MG63 (cell line): Measurements from ENCODE around the gene CANT1. TPM values are rescaled to one million over a fixed set of nuclear protein-coding genes. Genes with fewer than 3 reads are reported as not detected.

Experiments used
- DNase-seq: peaks from one replicate; pipeline ENCODE4 v3.0.0-alpha.2; 2020
- H3K27me3 ChIP-seq: fragments of 250-450 bp; sonication (Bioruptor Pico); 2 replicates; pipeline ENCODE4 v1.5.1; 2020; ENCODE audit warnings: mild to moderate bottlenecking, moderate library complexity
- H3K36me3 ChIP-seq: fragments of 250-450 bp; sonication (Bioruptor Pico); 2 replicates; pipeline ENCODE4 v1.5.1; 2020; ENCODE audit warnings: mild to moderate bottlenecking, moderate library complexity
- H3K4me3 ChIP-seq: fragments of 250-450 bp; sonication (Bioruptor Pico); 2 replicates; pipeline ENCODE4 v1.5.1; 2020; ENCODE audit warnings: mild to moderate bottlenecking, moderate library complexity
- H3K9me3 ChIP-seq: fragments of 250-450 bp; sonication (Bioruptor Pico); 2 replicates; pipeline ENCODE4 v1.5.1; 2020; ENCODE audit warnings: mild to moderate bottlenecking, moderate library complexity
- total RNA-seq: library from RNA; depleted of rRNA; stranded (reverse); fragments of >200 nt; shearing (Covaris generic); gene quantifications from 2 replicates; pipeline ENCODE4 v1.2.3, GENCODE V29; 2014; ENCODE audit warnings: low replicate concordance

Gene CANT1
- total RNA-seq, 1 experiment from 2014 or later = 112 TPM

DNA sequence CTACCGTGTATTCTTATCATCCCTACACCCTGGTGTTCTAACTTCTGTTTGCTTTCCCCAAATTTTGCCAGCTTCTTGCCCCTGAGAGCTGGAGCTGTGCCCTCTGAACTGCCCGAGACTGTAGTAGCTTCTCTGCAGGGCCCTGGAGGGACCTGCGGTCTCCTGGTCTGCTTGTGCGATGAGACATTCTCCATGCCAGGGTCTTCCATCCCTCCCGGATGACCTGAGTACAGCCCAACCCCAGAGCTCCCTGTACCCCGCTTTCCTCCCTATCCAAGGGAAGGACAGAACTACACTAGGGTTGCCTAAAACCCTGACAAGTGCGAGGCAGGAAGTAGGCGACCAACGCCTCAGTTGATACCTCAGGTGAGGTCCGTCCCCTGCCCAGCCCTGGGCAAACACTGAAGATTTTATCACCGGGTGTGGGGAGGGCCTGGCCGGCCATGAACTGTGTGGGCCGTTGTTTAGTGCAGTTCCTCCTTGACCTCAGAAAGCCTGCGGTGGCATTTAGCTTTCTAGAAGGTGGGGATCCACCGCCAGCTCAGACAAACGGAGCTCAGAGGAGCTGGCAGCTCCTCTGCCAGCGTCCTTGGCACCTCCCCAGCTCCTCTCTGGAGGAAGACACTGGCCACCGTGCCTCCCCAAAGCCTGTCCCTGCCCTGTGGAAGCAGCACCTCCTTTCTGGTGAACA, 13.7 kb downstream of the CANT1 start:
- Histone ChIP-seq H3K4me3 (no peak overlapping the region), H3K27me3 (no peaks in the 10 kb centered on the region), H3K36me3 (peaks cover 71% of the 10 kb centered on the region), H3K9me3 (no peaks in the 10 kb centered on the region)
- DNase-seq = no peak

DNA sequence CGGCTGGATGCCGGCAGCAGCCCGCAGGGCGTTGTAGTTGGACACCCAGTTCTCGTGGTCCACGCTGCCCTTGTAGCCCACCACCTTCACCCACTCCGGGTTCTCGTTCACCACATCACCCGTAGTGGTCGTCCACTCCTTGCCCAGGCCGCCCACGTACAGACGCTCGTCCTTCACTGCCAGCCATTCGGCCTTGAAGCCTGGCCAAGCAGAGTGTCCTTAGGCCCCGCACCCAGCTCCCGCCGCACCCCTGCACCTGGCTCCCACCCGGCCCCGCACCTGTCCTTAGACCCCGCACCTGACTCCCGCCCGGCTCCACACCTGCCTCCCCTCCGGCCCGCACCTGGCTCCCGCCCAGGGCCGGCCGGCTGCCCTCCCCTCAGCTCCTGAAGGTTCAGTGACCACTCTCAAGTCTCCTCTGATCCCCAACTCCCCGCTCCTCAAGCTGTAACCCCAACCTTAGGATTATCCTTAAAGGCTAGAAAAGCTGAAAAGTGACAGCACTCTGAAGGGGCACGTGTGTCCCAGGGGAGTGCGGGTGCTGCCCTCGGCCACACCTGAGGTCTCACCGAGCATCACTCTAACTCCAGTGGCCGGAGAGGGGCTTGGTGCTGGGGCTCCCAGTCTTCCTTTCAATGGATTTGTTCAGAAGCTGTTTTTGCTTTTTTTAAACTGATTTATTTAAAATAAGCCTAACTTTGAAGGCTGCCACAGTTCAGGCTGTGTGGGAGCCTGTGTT, 14.4 kb downstream of the CANT1 start:
- Histone ChIP-seq H3K36me3 (peaks cover 78% of the 10 kb centered on the region), H3K4me3 (no peak overlapping the region), H3K9me3 (no peaks in the 10 kb centered on the region), H3K27me3 (no peaks in the 10 kb centered on the region)
- no peak for DNase-seq

DNA sequence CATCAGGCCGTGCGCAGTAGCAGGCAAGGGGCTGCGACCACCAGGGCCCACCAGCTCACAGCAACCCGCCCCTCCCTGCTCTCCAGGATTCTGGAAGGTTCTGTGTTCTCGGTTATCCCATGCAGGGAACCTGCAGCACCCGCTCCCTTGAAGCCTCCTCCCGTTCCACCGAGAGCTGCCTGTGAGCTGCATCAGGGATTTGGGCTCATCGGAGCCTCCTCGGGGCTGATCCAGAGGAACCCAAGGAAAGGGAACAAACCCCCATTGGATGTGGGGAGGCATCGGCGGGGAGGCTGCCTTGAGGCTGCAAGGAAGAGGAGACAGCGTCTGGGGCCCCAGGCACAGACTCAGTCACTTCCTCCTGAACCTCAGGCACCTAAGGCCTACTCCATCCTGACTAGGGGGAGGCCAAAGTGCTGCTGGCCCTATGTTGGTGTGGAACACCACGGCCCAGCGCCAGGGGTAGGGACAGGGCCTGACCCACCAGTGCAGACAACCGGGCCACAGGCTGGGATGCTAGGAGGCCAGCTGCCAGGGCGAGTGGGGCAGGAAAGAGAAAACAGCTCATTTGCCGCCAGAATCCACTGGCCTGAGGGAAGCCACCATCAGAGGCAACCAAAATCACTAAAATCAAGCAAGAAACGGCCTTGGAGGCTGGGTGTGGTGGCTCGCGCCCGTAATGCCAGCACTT, 15.4 kb downstream of the CANT1 start:
- Histone ChIP-seq H3K9me3 (no peaks in the 10 kb centered on the region), H3K27me3 (no peaks in the 10 kb centered on the region), H3K36me3 (peaks cover 74% of the 10 kb centered on the region), H3K4me3 (no peak overlapping the region)
- DNase-seq = no peak

DNA sequence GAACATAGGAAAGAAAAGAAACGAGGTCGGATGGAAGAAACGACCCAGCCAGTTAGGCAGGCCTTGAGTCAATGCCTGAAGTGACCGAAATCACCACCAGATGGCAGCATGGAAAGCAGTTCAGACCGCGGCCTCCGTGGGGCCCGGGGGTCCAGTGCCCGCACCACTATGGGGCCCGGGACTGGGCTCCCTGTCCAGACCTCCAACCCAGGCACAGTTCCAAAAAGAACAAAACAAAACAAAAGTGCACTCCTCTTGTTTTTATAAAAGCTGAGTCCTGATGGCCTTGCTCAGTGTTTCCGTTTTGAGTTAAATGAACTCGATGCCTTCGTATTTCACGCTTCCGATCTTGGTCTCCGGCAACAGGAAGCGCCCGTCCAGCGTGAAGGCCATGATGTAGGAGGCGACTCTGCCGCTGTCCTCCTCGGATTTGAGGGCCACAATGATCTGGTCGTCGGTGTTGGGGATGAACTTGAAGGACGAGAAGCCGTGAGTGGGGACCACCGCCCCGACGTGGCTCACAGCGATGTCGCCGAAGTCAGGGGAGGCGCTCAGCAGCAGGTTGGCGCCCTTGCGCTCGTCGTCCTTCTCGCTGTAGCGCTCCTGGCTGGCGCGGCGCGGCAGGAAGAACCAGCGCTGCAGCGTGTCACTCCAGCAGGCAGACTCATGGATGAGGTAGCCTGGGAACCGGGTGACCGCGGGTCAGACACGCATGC, 16.2 kb downstream of the CANT1 start:
- peaks cover 66% of the 10 kb centered on the region for H3K36me3 ChIP-seq

DNA sequence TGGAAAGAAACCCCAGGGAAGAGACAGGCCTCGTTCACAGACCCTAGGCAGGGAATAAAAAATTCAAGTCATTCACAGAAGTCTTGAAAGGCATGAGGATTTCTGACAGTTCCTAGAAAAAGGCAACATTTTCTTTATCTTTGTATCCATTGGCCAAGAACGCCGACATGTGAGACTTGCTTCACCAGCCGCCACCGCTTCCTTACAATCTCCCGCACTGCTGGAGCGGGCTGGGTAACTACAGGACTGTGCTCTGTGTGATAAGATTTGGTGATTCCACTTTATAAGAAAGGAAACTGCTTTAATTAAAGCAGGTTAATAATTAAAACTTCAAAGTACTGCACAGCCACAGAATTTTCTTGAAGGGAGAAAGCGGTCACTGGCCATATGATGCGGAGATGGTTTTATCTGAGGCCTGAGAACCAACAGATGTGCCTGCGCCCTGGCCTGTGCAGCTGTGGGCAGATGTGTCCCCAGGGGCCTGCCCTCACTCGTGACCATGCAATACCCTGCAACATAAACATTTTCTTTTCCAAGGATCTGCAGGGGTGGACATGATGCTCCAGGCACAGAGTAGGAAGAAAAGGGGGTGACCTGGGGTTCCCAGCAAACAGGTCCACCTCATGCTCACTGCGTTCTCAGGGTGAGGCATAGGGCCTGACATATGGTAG, 16.9 kb downstream of the CANT1 start:
- Histone ChIP-seq H3K4me3 (no peak overlapping the region), H3K36me3 (peaks cover 59% of the 10 kb centered on the region), H3K27me3 (no peaks in the 10 kb centered on the region), H3K9me3 (no peaks in the 10 kb centered on the region)
- DNase-seq = no peak

More for the DNA sequence above, 16.2 kb downstream of the CANT1 start:
- DNase-seq = peak; percentile 40
- H3K27me3 ChIP-seq = no peaks in the 10 kb centered on the region
- no peak overlapping the region for H3K4me3 ChIP-seq
- no peaks in the 10 kb centered on the region for H3K9me3 ChIP-seq

DNA sequence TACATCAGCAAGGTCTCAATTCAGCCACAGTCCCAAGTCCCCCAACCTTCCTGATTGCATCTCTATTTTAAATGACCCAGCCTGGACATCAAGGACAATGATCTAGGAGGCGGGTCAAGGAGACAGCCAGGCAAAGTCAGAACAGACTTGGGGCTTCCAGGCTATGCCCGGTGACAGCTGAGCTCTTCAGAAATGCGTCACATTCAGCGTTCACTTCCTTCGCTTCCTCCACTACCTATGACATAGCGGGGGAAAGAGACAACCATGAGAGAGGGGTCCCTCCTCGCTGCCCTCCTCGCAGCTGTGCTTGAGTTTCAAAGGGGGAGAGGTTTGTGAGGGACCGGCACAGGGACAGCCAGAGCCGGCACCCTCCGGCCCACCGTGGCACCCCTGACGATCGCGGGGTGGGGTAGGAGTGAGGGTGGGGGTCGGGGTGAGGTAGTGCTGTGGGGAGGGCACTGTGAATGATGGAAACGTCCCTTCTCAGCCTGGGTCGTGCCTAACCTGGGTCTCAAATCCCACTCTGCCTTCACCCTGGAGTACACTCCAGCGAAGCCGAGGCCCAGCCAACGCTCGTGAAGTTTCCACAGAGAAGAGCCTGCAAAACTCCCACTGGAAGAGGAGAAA, 17.5 kb downstream of the CANT1 start:
- Histone ChIP-seq H3K36me3 (peaks cover 54% of the 10 kb centered on the region), H3K9me3 (no peaks in the 10 kb centered on the region), H3K4me3 (no peak overlapping the region), H3K27me3 (no peaks in the 10 kb centered on the region)
- no peak for DNase-seq

DNA sequence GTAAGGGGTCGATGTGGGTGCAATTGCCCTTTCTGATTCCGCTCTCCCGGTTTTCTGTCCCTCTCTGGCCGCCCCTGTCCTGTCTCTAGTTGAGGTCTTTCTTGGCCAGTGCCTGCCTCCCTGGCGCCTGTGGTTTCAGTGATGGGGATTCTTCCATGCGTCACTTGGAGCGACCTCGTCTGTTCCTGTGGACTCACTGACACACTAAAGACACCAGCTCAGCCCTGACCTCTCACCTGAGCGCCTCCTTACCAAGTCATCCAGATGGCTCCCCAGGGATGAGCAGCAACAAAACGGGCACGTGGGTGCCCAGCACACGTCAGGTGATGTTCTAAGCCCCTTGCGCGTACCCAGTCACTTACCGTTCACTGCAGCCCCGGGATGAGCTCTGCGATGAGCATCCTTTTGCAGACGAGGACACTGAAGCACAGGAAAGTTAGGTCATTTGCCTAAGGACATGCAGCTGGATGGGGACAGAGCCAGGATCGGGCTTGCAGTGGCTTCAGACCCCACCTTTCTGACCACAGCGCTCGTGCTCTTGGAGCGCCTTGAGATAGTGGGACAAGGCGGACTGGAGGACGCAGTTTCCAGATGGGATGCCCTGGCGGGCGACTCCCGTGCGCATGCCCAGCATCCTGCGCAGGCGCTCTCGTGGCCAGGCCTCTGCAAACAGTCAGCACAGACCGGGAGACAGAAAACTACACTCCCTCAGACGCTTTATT, 18.4 kb downstream of the CANT1 start:
- H3K27me3 ChIP-seq = no peaks in the 10 kb centered on the region
- no peak for DNase-seq
- H3K9me3 ChIP-seq = no peaks in the 10 kb centered on the region
- peaks cover 48% of the 10 kb centered on the region for H3K36me3 ChIP-seq
- no peak overlapping the region for H3K4me3 ChIP-seq

DNA sequence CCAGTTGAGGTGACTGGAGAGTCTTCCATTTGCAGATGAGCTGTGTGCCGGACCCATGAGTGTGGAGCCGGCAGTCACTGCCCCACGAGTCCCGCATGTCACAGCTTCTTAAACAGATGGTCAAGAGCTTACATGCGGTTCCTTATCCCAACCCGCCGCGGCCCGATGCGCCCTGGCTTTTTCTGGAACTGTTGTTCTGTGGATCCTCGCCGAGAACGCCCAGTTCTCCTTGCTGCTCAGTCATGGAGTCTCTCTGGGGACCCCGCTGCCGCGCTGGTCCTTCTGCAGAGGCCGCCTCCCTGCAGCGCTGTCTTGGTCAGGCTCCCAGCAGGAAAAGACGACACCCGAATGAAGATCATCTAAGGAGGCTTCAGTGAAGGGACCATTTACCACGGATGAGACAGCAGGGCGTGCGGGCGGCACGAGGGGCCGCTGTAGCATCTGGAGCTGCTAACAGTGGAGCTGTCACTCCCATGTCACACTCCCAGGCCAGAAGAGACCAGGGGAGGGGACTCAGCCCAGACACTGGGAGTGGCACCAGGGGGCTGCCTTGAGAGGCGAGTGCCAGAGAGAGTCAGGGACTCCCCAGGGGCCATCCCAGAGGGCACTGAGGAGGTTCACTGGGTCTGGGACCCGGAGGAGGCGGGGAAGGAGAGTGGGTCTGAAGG, 19.1 kb downstream of the CANT1 start:
- H3K4me3 ChIP-seq = no peak overlapping the region
- H3K9me3 ChIP-seq = no peaks in the 10 kb centered on the region
- DNase-seq = no peak
- peaks cover 45% of the 10 kb centered on the region for H3K36me3 ChIP-seq
- no peaks in the 10 kb centered on the region for H3K27me3 ChIP-seq

DNA sequence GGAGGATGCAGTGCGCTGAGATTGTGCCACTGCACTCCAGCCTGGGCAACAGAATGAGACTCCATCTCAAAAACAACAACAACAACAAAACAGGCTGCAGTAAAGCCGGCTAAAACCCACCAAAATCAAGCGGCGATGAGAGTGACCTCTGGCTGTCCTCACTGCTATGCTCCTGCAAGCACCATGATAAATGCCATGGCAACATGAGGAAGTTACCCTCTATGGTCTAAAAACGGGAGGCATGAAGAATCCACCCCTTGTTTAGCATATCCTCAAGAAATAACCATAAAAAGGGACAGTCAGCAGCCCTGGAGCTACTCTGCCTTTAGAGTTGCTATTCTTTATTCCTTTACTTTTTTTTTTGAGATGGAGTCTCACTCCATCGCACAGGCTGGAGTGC, 21.4 kb downstream of the CANT1 start:
- Histone ChIP-seq H3K9me3 (no peaks in the 10 kb centered on the region), H3K36me3 (peaks cover 30% of the 10 kb centered on the region), H3K4me3 (no peak overlapping the region), H3K27me3 (no peaks in the 10 kb centered on the region)
- DNase-seq = no peak

DNA sequence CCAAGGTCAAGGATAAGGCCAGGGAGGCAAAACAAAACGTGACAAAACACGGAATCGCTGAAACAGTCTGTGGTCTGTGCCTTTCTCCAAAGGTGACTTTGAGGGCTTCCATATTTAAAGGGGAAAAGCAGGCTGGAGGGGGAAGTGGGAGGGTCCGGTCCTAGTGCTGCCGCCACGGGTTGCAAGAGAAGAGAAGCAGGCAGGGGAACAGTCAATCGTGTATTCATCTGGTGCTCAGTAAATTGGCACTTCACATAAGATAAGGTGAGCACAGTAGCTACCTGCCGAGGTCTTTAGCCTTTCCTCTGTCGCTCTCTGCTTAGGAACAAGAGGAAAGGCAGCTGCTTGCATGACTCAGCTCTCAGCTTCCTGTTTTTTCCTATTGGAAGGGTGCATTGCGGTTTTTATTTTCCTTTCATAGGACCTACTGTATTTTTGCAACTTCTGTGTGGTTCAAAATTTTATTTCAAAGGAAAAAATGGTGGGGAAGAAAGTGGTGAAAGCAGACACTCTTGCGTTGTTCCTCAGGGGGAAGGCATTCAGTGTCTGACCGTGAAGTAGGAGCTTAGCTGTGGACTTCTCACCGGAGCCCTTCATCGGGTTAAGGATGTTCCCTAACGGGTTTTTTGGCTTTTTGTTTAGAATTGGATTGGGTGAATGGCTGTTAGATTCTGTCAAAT, 22.8 kb downstream of the CANT1 start:
- peaks cover 19% of the 10 kb centered on the region for H3K36me3 ChIP-seq
- H3K27me3 ChIP-seq = no peaks in the 10 kb centered on the region
- H3K9me3 ChIP-seq = no peaks in the 10 kb centered on the region
- no peak for DNase-seq
- peak overlapping the region; percentile 25 for H3K4me3 ChIP-seq

DNA sequence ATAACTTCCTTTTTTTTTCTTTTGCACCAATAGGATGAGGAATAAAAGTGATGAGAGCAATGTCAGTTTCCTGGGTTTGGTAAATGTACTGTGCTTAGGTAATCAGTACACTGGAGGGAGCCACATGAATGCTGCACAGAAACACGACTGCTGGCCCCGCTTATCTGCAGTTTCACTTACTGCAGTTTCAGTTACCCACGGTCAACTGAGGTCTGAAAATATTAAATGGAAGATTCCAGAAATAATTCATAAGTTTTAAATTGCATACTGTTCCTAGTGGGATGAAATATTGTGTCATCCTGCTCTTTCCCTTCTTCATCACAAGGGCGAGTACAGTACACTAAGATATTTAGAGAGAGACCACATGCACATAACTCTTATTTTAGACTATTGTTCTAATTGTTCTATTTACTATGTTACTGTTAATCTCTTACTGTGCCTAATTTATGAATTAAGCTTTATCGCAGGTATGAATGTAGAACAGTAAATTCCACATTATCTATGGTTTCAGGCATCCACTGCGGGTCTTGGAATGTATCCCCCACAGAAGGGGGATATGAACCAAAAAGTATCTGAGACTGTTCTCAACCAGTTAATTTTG, 23.4 kb downstream of the CANT1 start:
- Histone ChIP-seq H3K36me3 (peaks cover 13% of the 10 kb centered on the region), H3K27me3 (no peaks in the 10 kb centered on the region), H3K9me3 (no peaks in the 10 kb centered on the region), H3K4me3 (no peak overlapping the region)
- DNase-seq = no peak

DNA sequence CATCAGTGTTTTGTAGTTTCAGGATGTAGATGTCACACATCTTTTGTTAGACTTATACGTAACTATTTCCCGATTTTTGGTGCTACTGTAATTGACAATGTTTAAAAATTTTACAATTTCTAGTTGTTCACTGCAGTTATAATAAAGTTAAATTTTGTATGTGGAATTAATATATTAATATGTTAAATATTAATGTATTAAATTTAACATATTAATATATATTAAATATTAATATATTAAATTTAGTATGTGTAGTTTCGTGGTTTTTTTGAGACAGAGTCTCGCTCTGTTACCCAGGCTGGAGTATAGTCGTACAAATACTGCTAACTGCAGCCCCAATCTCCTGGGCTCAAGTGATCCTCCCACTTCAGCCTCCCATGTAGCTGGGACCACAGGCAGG, 24.2 kb downstream of the CANT1 start:
- Histone ChIP-seq H3K27me3 (no peaks in the 10 kb centered on the region), H3K4me3 (no peak overlapping the region), H3K9me3 (no peaks in the 10 kb centered on the region), H3K36me3 (peaks cover 6% of the 10 kb centered on the region)
- DNase-seq = no peak

DNA sequence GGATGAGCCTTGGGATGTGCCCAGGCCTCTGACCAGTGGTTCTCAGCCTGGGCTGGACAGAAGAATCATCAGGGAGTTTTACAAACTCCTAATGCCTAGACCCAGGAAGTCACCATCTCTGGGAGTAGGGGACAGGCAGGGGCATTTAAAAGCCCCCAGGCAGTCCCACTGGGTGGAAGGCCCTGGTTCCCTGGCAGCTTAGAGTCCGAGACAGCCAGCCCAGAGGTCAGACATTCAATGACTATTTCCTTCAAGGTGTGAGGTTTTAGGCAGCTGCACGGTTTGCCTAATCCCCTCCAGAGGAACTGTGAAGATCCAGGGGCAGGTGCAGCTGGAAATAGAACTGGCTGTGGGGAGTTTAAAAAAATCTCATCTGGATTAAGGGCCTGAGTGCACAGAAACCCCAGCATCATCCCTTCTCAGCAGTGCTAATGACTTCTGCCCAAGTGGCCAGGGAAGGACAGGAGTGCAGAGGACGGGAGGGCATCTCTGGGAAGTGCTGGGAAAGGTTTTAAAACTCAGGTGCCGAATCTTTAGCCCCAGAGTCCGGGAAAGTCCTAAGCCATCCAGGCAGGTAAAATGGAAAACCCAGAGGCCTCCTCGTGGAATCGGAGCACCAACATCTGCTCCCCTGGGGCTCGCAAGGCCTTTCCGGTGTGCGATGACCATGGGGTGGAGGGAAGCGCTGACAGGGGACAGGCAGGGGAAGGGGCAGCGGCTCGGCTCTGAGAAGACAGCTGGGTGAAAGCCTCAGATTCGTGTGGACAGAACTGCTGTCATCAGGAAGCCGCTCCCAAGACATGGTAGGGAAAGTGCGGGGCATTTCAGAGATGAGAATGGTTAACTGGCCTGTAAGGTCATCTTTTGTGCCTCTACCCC, 28.3 kb downstream of the CANT1 start:
- Histone ChIP-seq H3K36me3 (peaks cover 24% of the 10 kb centered on the region), H3K4me3 (no peak overlapping the region), H3K27me3 (no peaks in the 10 kb centered on the region), H3K9me3 (no peaks in the 10 kb centered on the region)
- DNase-seq = no peak

DNA sequence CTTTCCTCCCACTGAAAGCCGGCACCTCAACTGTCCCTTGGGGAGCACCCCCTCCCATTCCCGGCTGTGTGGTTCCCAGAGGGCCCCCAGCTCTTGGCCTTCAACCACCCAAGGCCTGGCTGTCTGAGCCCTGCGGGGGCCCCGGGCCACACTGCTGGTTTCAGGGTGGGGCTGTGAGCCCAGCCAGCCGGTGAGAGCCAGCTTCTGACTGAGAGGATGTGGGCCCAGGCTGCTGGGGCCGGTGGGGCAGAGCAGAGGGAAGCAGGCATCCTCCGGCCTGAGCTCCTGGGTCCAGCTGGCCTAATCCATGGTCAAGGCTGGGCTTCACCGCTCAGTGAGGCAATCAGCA, 29.0 kb downstream of the CANT1 start:
- Histone ChIP-seq H3K36me3 (peaks cover 30% of the 10 kb centered on the region), H3K4me3 (no peak overlapping the region), H3K9me3 (no peaks in the 10 kb centered on the region), H3K27me3 (no peaks in the 10 kb centered on the region)
- DNase-seq = no peak
